GM03348 (cell line): Measurements from ENCODE around the gene MYL5.
"Not testable (repeated sequence)": the region's sequence is repeated elsewhere in the genome, so short reads cannot be mapped to it uniquely, and the experiment has no call there.

ENCODE experiments used
- DNase-seq: peaks from one replicate; pipeline ENCODE4 v3.0.0; 2012; ENCODE audit warnings: low spot score

Gene MYL5

GRCh38 chr4:669806-670559, 4.4 kb upstream of the MYL5 start:
- DNase-seq: not testable (repeated sequence)

- no peak for DNase-seq
Measured at GRCh38 chr4:671769-672168, 2.6 kb upstream of the MYL5 start.

GRCh38 chr4:673349-674091, 822 bp upstream of the MYL5 start:
- peak; percentile 75 for DNase-seq

- peak; percentile 49 for DNase-seq
Measured at GRCh38 chr4:675036-675882, 917 bp downstream of the MYL5 start.

- no peak for DNase-seq
Measured at GRCh38 chr4:675980-676870, 1.9 kb downstream of the MYL5 start.

- no peak for DNase-seq
Measured at GRCh38 chr4:676871-677235, 2.5 kb downstream of the MYL5 start.

- no peak for DNase-seq
Measured at GRCh38 chr4:677431-678293, 3.3 kb downstream of the MYL5 start.

GRCh38 chr4:678331-679103, 4.2 kb downstream of the MYL5 start:
- no peak for DNase-seq

GRCh38 chr4:679104-679481, 4.8 kb downstream of the MYL5 start:
- no peak for DNase-seq

- DNase-seq: no peak
Measured at GRCh38 chr4:679629-680028, 5.3 kb downstream of the MYL5 start.

- DNase-seq: no peak
Measured at GRCh38 chr4:680091-680490, 5.7 kb downstream of the MYL5 start.

GRCh38 chr4:680551-680927, 6.2 kb downstream of the MYL5 start:
- DNase-seq: no peak

GRCh38 chr4:680928-681645, 6.7 kb downstream of the MYL5 start:
- peak; percentile 63 for DNase-seq

GRCh38 chr4:681736-682451, 7.6 kb downstream of the MYL5 start:
- DNase-seq: no peak

GRCh38 chr4:682490-683172, 8.3 kb downstream of the MYL5 start:
- DNase-seq: no peak

GRCh38 chr4:683247-683897, 9.0 kb downstream of the MYL5 start:
- no peak for DNase-seq

GRCh38 chr4:683982-684622, 9.8 kb downstream of the MYL5 start:
- peak; percentile 79 for DNase-seq
